ENCODE results near the gene RPS6KA2. TPM values are rescaled to one million over a fixed set of nuclear protein-coding genes. Genes with fewer than 3 reads are reported as not detected.

RPS6KA2 gene
- polyA plus RNA-seq, 1 experiment: 70.9 TPM

DNA sequence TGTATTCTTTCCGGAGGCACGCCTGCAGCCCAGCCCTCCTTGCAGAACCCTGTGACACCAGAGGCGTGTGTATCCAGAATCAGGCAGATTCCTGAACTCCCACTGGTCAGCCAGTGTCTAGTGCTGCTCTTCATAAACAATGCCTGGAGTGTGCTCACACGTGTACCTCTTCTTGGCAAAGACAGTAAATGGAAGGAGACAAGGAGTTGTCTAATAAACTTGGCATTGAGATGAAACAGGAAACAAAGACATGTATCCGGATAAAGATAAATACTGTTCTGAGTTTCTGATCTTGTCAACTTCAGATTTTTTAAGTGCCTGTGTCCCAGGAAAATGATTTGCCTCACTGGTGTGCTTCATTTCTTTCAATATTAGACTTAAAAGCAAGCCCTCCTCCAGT, 1.7 kb downstream of the RPS6KA2 start:
- H3K9me3 ChIP-seq (ENCODE audit: control insufficient read depth, insufficient read depth, low read length): no peaks in the 10 kb centered on the region
- H3K27me3 ChIP-seq (ENCODE audit: control insufficient read depth, insufficient read depth, low read length): no peaks in the 10 kb centered on the region
- ChIA-PET CTCF (no interaction called here), POLR2A (interaction anchor here (1.5 kb wide), 1 partner anchor 53 kb away, joined by 6 read pairs; no protein-coding TSS in a partner anchor)
- peak overlapping the region; percentile 85 for H3K4me3 ChIP-seq (ENCODE audit: low read depth, low read length)
- TF ChIP-seq, protein P1, sequence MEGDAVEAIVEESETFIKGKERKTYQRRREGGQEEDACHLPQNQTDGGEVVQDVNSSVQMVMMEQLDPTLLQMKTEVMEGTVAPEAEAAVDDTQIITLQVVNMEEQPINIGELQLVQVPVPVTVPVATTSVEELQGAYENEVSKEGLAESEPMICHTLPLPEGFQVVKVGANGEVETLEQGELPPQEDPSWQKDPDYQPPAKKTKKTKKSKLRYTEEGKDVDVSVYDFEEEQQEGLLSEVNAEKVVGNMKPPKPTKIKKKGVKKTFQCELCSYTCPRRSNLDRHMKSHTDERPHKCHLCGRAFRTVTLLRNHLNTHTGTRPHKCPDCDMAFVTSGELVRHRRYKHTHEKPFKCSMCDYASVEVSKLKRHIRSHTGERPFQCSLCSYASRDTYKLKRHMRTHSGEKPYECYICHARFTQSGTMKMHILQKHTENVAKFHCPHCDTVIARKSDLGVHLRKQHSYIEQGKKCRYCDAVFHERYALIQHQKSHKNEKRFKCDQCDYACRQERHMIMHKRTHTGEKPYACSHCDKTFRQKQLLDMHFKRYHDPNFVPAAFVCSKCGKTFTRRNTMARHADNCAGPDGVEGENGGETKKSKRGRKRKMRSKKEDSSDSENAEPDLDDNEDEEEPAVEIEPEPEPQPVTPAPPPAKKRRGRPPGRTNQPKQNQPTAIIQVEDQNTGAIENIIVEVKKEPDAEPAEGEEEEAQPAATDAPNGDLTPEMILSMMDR (IDR thresholded peaks at IDR 0.05; ENCODE audit: low read depth, low read length): no peak
- H3K27ac ChIP-seq (ENCODE audit: low read depth, low read length): no peak overlapping the region
- DNase-seq (ENCODE audit: low read depth, low spot score): no peak

DNA sequence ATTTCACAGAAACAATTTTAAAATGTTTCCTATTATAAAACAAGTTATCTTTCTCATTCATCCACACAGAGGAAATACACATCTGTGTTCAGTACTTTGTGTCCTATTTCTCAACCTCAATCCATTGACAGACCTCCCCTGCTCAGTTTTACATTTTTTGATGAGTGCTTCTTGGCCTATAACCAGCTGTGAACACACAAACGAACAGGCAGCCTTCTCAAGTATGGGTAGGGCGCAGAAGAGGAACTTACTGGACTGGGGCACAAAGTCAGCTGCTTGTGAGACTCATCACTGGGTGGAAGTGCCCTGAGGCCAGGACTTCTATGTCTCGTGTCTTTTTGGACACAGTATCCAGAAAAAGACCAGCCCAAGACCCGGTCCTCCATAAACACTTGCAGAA, 2.8 kb downstream of the RPS6KA2 start:
- no peaks in the 10 kb centered on the region for H3K9me3 ChIP-seq (ENCODE audit: control insufficient read depth, insufficient read depth, low read length)
- POLR2A ChIA-PET: interaction anchor here (0.6 kb wide), 1 partner anchor 98 kb away, joined by 3 read pairs; no protein-coding TSS in a partner anchor
- TF ChIP-seq, protein P1 (IDR thresholded peaks at IDR 0.05; ENCODE audit: low read depth, low read length): no peak
- CTCF ChIA-PET: no interaction called here
- no peak for DNase-seq (ENCODE audit: low read depth, low spot score)
- peak overlapping the region; percentile 22 for H3K27ac ChIP-seq (ENCODE audit: low read depth, low read length)
- H3K27me3 ChIP-seq (ENCODE audit: control insufficient read depth, insufficient read depth, low read length): no peaks in the 10 kb centered on the region
- H3K4me3 ChIP-seq (ENCODE audit: low read depth, low read length): peak overlapping the region; percentile 8; the same call in 1 of the 2 replicates

DNA sequence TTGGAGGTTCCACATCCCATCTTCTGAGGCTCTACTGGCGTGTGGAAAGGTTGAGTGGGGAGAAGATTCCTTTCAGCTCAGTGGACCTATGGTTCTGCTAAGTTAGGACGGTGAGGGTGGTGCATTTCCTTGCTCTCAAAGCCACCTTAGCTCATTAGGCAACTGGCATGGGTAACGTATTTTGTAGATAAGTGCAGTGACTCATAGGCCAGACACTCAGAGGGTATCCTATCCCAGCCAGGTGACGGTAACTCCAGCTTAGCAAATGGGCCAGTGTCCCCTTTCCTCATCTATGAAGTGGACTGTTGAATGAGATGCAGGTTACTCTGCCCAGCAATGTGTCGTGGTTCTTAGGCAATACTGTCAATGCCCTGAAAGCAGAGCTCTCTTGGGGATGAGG, 3.7 kb downstream of the RPS6KA2 start:
- Histone ChIP-seq H3K27ac (ENCODE audit: low read depth, low read length) (no peak overlapping the region), H3K27me3 (ENCODE audit: control insufficient read depth, insufficient read depth, low read length) (no peaks in the 10 kb centered on the region), H3K4me3 (ENCODE audit: low read depth, low read length) (no peak overlapping the region), H3K9me3 (ENCODE audit: control insufficient read depth, insufficient read depth, low read length) (peaks cover 3% of the 10 kb centered on the region)
- ChIA-PET POLR2A (interaction anchor here (1.5 kb wide), 1 partner anchor 11 kb away, joined by 4 read pairs; no protein-coding TSS in a partner anchor), CTCF (interaction anchor here (1.1 to 1.6 kb wide), 2 partner anchors 11 to 16 kb away, joined by 4 read pairs; no protein-coding TSS in a partner anchor)
- TF ChIP-seq, protein P1 (IDR thresholded peaks at IDR 0.05; ENCODE audit: low read depth, low read length): no peak
- DNase-seq (ENCODE audit: low read depth, low spot score): no peak

DNA sequence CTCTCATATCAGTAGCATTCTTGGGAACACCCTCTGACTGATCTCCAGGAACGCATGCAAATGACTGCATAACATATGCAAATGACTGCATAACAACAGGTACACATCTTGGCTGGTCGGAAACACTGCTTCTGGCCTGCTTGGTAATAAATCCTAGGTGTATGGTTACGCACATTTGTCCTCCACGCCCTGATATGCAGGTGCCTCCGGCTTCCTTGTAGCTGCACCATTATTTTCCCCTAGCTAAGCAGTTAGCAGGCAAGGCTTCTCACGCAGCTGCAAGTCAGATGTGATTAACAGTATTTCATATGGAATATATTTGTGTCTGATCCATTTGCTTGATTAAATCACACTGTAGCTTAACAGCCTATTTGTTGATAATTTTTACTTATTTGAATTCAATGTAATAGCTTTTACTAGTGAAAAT, 5.9 kb downstream of the RPS6KA2 start:
- Histone ChIP-seq H3K27me3 (ENCODE audit: control insufficient read depth, insufficient read depth, low read length) (no peaks in the 10 kb centered on the region), H3K27ac (ENCODE audit: low read depth, low read length) (peak overlapping the region; percentile 66), H3K4me3 (ENCODE audit: low read depth, low read length) (no peak overlapping the region; the same call in 1 of the 2 replicates), H3K9me3 (ENCODE audit: control insufficient read depth, insufficient read depth, low read length) (peaks cover 3% of the 10 kb centered on the region)
- ChIA-PET POLR2A (no interaction called here), CTCF (interaction anchor here (1.4 kb wide), 1 partner anchor 106 kb away, joined by 4 read pairs; no protein-coding TSS in a partner anchor)
- no peak for DNase-seq (ENCODE audit: low read depth, low spot score)
- TF ChIP-seq, protein P1 (IDR thresholded peaks at IDR 0.05; ENCODE audit: low read depth, low read length): no peak

DNA sequence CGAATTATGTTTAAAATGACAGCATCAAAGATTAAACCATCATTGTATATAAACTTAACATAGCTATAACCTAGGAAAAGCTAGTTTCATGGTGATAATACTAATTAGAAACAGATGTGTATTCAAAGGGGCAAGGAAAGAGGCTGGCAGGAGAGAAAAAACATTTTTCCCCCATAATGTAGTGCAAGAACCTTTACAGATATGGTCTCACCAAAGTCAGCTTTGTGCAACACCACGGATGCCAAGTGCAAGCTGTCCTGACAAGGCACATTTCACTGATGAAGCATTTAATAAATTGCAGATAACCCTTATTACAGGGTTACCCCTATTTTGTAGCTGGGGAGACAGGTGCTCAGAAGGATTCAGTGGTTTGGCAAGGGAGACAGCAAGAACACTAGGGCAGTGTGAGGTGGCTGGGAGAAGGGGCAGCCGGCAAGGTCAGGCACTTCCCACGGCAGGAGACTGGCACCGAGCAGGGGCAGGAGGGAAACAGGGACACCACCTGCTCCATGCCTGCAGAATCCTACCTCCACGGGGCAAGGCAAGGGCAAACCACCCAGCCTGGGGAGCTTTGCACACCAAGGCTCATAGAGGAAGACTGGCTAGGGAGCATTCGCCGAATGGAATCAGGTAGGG, 6.5 kb downstream of the RPS6KA2 start:
- H3K4me3 ChIP-seq (ENCODE audit: low read depth, low read length): no peak overlapping the region; the same call in 1 of the 2 replicates
- H3K27ac ChIP-seq (ENCODE audit: low read depth, low read length): peak overlapping the region; percentile 66
- POLR2A ChIA-PET: no interaction called here
- no peak for DNase-seq (ENCODE audit: low read depth, low spot score)
- H3K27me3 ChIP-seq (ENCODE audit: control insufficient read depth, insufficient read depth, low read length): no peaks in the 10 kb centered on the region
- CTCF ChIA-PET: interaction anchor here (1.4 kb wide), 1 partner anchor 106 kb away, joined by 4 read pairs; no protein-coding TSS in a partner anchor
- H3K9me3 ChIP-seq (ENCODE audit: control insufficient read depth, insufficient read depth, low read length): peaks cover 3% of the 10 kb centered on the region
- TF ChIP-seq, protein P1 (IDR thresholded peaks at IDR 0.05; ENCODE audit: low read depth, low read length): no peak

Measured in AG04450 (cell line).